HepG2 (cell line): ENCODE measurements around the gene MYH9. TPM values are rescaled to one million over a fixed set of nuclear protein-coding genes. Genes with fewer than 3 reads are reported as not detected.
A peak's percentile ranks its signal among the peaks of the same experiment; 100 is the strongest.

Source experiments
- CEBPZ ChIP-seq: IDR thresholded peaks from 2 replicates; pipeline ENCODE4 v1.6.1; 2012; ENCODE audit warnings: low read length, improper control_type of control experiment
- ESRRA ChIP-seq: sonication (generic); formaldehyde crosslinking; IDR thresholded peaks from 2 replicates; pipeline ENCODE4 v1.5.1; 2020; ENCODE audit warnings: mild to moderate bottlenecking, low read depth, missing genetic modification reagents
- GATAD1 ChIP-seq: IDR thresholded peaks from 2 replicates; pipeline ENCODE4 v1.6.1; 2016; ENCODE audit warnings: missing genetic modification reagents, missing compliant biosample characterization
- KDM2A ChIP-seq: sonication (generic); formaldehyde crosslinking; IDR thresholded peaks from 2 replicates; pipeline ENCODE4 v1.4.0; 2020; ENCODE audit warnings: low read depth, missing genetic modification reagents, borderline replicate concordance
- MYPOP ChIP-seq: sonication (generic); formaldehyde crosslinking; IDR thresholded peaks from 2 replicates; pipeline ENCODE4 v1.8.1; 2023; ENCODE audit warnings: mild to moderate bottlenecking, moderate library complexity, missing genetic modification reagents
- SIX4 ChIP-seq: sonication (generic); formaldehyde crosslinking; IDR thresholded peaks from 2 replicates; pipeline ENCODE4 v1.4.0; 2020; ENCODE audit warnings: missing genetic modification reagents
- XBP1 ChIP-seq: sonication (generic); formaldehyde crosslinking; IDR thresholded peaks from 2 replicates; pipeline ENCODE4 v1.5.0; 2020; ENCODE audit warnings: missing genetic modification reagents
- ZBTB4 ChIP-seq: sonication (generic); formaldehyde crosslinking; IDR thresholded peaks from 2 replicates; pipeline ENCODE4 v1.4.0; 2020; ENCODE audit warnings: missing genetic modification reagents, mild to moderate bottlenecking, borderline replicate concordance
- ZFYVE20 ChIP-seq: sonication (generic); formaldehyde crosslinking; IDR thresholded peaks from 2 replicates; pipeline ENCODE4 v1.8.0; 2023; ENCODE audit warnings: low read depth, mild to moderate bottlenecking, moderate library complexity, missing genetic modification reagents, borderline replicate concordance
- ZNF280B ChIP-seq: sonication (generic); formaldehyde crosslinking; IDR thresholded peaks from 2 replicates; pipeline ENCODE4 v1.5.0; 2020; ENCODE audit warnings: missing genetic modification reagents, mild to moderate bottlenecking, borderline replicate concordance
- ZNF30 ChIP-seq: sonication (generic); formaldehyde crosslinking; IDR thresholded peaks from 2 replicates; pipeline ENCODE4 v1.5.0; 2020; ENCODE audit warnings: mild to moderate bottlenecking, missing genetic modification reagents
- ZNF709 ChIP-seq: sonication (generic); formaldehyde crosslinking; IDR thresholded peaks from 2 replicates; pipeline ENCODE4 v1.5.0; 2020; ENCODE audit warnings: mild to moderate bottlenecking, missing genetic modification reagents
- ZUFSP ChIP-seq: sonication (generic); formaldehyde crosslinking; IDR thresholded peaks from 2 replicates; pipeline ENCODE4 v1.9.0; 2021; ENCODE audit warnings: missing genetic modification reagents, mild to moderate bottlenecking, borderline replicate concordance
- polyA plus RNA-seq, 8 experiments: library from polyadenylated mRNA; depleted of rRNA in 3 of 8; stranded (reverse) in 7 of 8; unstranded in 1 of 8; fragments of >200 nt; fragmentation: Illumina TruSeq in 4 of 8; extraction: Trizol in 4 of 8; gene quantifications; 2 replicates each; pipeline versions ENCODE4 v1.2.1 to v1.2.3, GENCODE V29; 2011 to 2016; ENCODE audit warnings: low read depth in 4 of 8, missing spikeins in 1 of 8, mixed read lengths in 1 of 8; ENCODE audit not compliant: insufficient read depth in 1 of 8
- total RNA-seq, 5 experiments: library from RNA; depleted of rRNA; stranded (reverse); fragments of >200 nt; fragmentation: Illumina TruSeq; extraction: Trizol; gene quantifications; 2 replicates each; pipeline ENCODE4 v1.2.3, GENCODE V29; 2016; ENCODE audit warnings: low read depth in 1 of 5

Gene MYH9
- total and polyA plus RNA-seq, 2 of the 13 experiments (the other 11 are each of a cell fraction or from before 2014, with no cell fraction given): 50.7 to 98.5 TPM

GRCh38 chr22:36351921-36352802 is 35.6 kb downstream of the MYH9 start (continued):
- TF ChIP-seq CEBPZ (no peak), SIX4 (peak; percentile 53), ZNF709 (CRISPR knock-in tag) (no peak), KDM2A (CRISPR knock-in tag) (peak; percentile 34), ZNF280B (0 out of 2 replicates have a peak, but pooled peaks have one; percentile 12), ESRRA (CRISPR knock-in tag) (peak; percentile 4; the same call in 1 of the 2 replicates), XBP1 (no peak), GATAD1 (no peak), ZFYVE20 (CRISPR knock-in tag) (no peak), ZBTB4 (CRISPR knock-in tag) (no peak), MYPOP (peak; percentile 7; the same call in 1 of the 2 replicates), ZNF30 (CRISPR knock-in tag) (no peak), ZUFSP (CRISPR knock-in tag) (no peak)
